NOMO-1 treated with DMSO at 0.1 percent for 48 hours (cell line): ENCODE results near the gene TMEM119.

ENCODE experiments used
- DNase-seq: peaks from one replicate; lab custom pipeline; 2025; ENCODE audit not compliant: unreplicated experiment; lab: John Stamatoyannopoulos, UW

The TMEM119 gene

GRCh38 chr12:108597559-108598471 is at the start of gene TMEM119:
Gene TMEM119, minus strand, starts transcription at chr12:108598084. Its CDS starts 5,701 bp downstream, at chr12:108592383.
- no peak for DNase-seq

GRCh38 chr12:108646600-108647579 is 49.0 kb upstream of the TMEM119 start:
- no peak for DNase-seq

GRCh38 chr12:108645686-108646599 is 48.1 kb upstream of the TMEM119 start:
- DNase-seq: no peak

- no peak for DNase-seq
Measured at GRCh38 chr12:108644811-108645120, 46.9 kb upstream of the TMEM119 start.

GRCh38 chr12:108643941-108644810 is 46.3 kb upstream of the TMEM119 start:
- no peak for DNase-seq

GRCh38 chr12:108642899-108643654 is 45.2 kb upstream of the TMEM119 start:
- DNase-seq: no peak

- DNase-seq: no peak
Measured at GRCh38 chr12:108642269-108642870, 44.5 kb upstream of the TMEM119 start.

- DNase-seq: no peak
Measured at GRCh38 chr12:108641446-108642268, 43.8 kb upstream of the TMEM119 start.

- DNase-seq: no peak
Measured at GRCh38 chr12:108640802-108641445, 43.0 kb upstream of the TMEM119 start.

- no peak for DNase-seq
Measured at GRCh38 chr12:108638997-108639822, 41.3 kb upstream of the TMEM119 start.

GRCh38 chr12:108638141-108638827 is 40.4 kb upstream of the TMEM119 start:
- no peak for DNase-seq

GRCh38 chr12:108637222-108637971 is 39.5 kb upstream of the TMEM119 start:
- DNase-seq: no peak

- DNase-seq: no peak
Measured at GRCh38 chr12:108635997-108636808, 38.3 kb upstream of the TMEM119 start.
